Mesothelial cell of epicardium (in vitro differentiated cells): ENCODE results near the gene ADCY7. TPM values are rescaled to one million over a fixed set of nuclear protein-coding genes. Genes with fewer than 3 reads are reported as not detected.

Source experiments
- DNase-seq, 2 experiments: peaks; one replicate each; pipeline ENCODE4 v3.0.0; 2021; ENCODE audit warnings: low spot score in 2 of 2; ENCODE audit not compliant: unreplicated experiment in 2 of 2
- H3K27ac Mint-ChIP-seq: 2 replicates; pipeline ENCODE4 v1.8.0; 2021; ENCODE audit warnings: mixed read lengths
- H3K27me3 Mint-ChIP-seq: 2 replicates; pipeline ENCODE4 v1.8.0; 2021; ENCODE audit warnings: low read depth, mixed read lengths
- H3K36me3 Mint-ChIP-seq: 2 replicates; pipeline ENCODE4 v1.8.0; 2021; ENCODE audit warnings: mixed read lengths
- H3K4me1 Mint-ChIP-seq: 2 replicates; pipeline ENCODE4 v1.8.0; 2021; ENCODE audit warnings: mixed read lengths
- H3K4me3 Mint-ChIP-seq: 2 replicates; pipeline ENCODE4 v1.8.0; 2021; ENCODE audit warnings: mild to moderate bottlenecking, moderate library complexity, mixed read lengths
- H3K9me3 Mint-ChIP-seq: 2 replicates; pipeline ENCODE4 v1.8.0; 2021; ENCODE audit warnings: mixed read lengths
- CTCF ChIP-seq: fragments of 200-600 bp; sonication (generic); IDR thresholded peaks from one replicate; pipeline ENCODE4 v1.5.0; 2021; ENCODE audit warnings: antibody characterized with exemption; ENCODE audit not compliant: unreplicated experiment
- total RNA-seq: library from RNA; stranded (reverse); gene quantifications from 3 replicates; pipeline ENCODE4 v1.2.1, GENCODE V29; 2021

ADCY7 gene
- total RNA-seq, 1 donor from 2014 or later, result 25.7 TPM

- no peaks in the 10 kb centered on the region for H3K27me3 Mint-ChIP-seq
- DNase-seq, result no peak
- H3K27ac Mint-ChIP-seq, result no peak overlapping the region
- H3K4me3 Mint-ChIP-seq, result no peak overlapping the region
- peaks cover 14% of the 10 kb centered on the region for H3K9me3 Mint-ChIP-seq
- no peak for TF ChIP-seq CTCF
- no peaks in the 10 kb centered on the region for H3K4me1 Mint-ChIP-seq
- H3K36me3 Mint-ChIP-seq, result peaks cover 3% of the 10 kb centered on the region
These were observed 10.6 kb downstream of the ADCY7 start for GRCh38 chr16:50276801-50277555.

GRCh38 chr16:50278251-50278650, 11.9 kb downstream of the ADCY7 start:
- Mint-ChIP-seq H3K27me3 (no peaks in the 10 kb centered on the region), H3K4me3 (no peak overlapping the region), H3K4me1 (no peaks in the 10 kb centered on the region), H3K27ac (no peak overlapping the region), H3K9me3 (peaks cover 14% of the 10 kb centered on the region), H3K36me3 (peaks cover 3% of the 10 kb centered on the region)
- TF ChIP-seq CTCF, result no peak
- DNase-seq, result no peak

GRCh38 chr16:50279504-50279865, 13.1 kb downstream of the ADCY7 start:
- Mint-ChIP-seq H3K4me1 (no peaks in the 10 kb centered on the region), H3K27me3 (no peaks in the 10 kb centered on the region), H3K36me3 (peaks cover 3% of the 10 kb centered on the region), H3K4me3 (no peak overlapping the region), H3K9me3 (peaks cover 14% of the 10 kb centered on the region), H3K27ac (no peak overlapping the region)
- DNase-seq, result no peak
- TF ChIP-seq CTCF, result no peak

- Mint-ChIP-seq H3K4me1 (no peaks in the 10 kb centered on the region), H3K9me3 (peaks cover 14% of the 10 kb centered on the region), H3K27ac (no peak overlapping the region), H3K27me3 (no peaks in the 10 kb centered on the region), H3K36me3 (peaks cover 3% of the 10 kb centered on the region), H3K4me3 (no peak overlapping the region)
- DNase-seq, result no peak
- TF ChIP-seq CTCF, result no peak
These were observed 14.6 kb downstream of the ADCY7 start for GRCh38 chr16:50280932-50281331.

- Mint-ChIP-seq H3K27me3 (no peaks in the 10 kb centered on the region), H3K4me1 (no peaks in the 10 kb centered on the region), H3K27ac (no peak overlapping the region), H3K9me3 (peaks cover 16% of the 10 kb centered on the region), H3K4me3 (no peak overlapping the region), H3K36me3 (peaks cover 4% of the 10 kb centered on the region)
- no peak for DNase-seq
- no peak for TF ChIP-seq CTCF
These were observed 15.1 kb downstream of the ADCY7 start for GRCh38 chr16:50281391-50282009.
